Activated CD4-positive, alpha-beta T cell treated with anti-CD3 and anti-CD28 coated beads, Interleukin-2, amount 10 ng/mL, durations not matched to agents 24 days and 14 days (primary cell): Measurements from ENCODE around the gene COL18A1. TPM values are rescaled to one million over a fixed set of nuclear protein-coding genes. Genes with fewer than 3 reads are reported as not detected.
"Not testable (repeated sequence)": the region's sequence is repeated elsewhere in the genome, so short reads cannot be mapped to it uniquely, and the experiment has no call there.

Experiments
- DNase-seq: peaks from one replicate; pipeline ENCODE4 v3.0.0; 2022
- H3K27ac Mint-ChIP-seq: one replicate; pipeline ENCODE4 v1.8.0; 2022; ENCODE audit warnings: mild to moderate bottlenecking, mixed read lengths
- H3K27me3 Mint-ChIP-seq: one replicate; pipeline ENCODE4 v1.8.0; 2022; ENCODE audit warnings: mixed read lengths
- H3K36me3 Mint-ChIP-seq: one replicate; pipeline ENCODE4 v1.8.0; 2022; ENCODE audit warnings: low read depth, mild to moderate bottlenecking, mixed read lengths
- H3K4me1 Mint-ChIP-seq: one replicate; pipeline ENCODE4 v1.8.0; 2021; ENCODE audit warnings: mixed read lengths
- H3K4me3 Mint-ChIP-seq: one replicate; pipeline ENCODE4 v1.8.0; 2022; ENCODE audit warnings: mild to moderate bottlenecking, moderate library complexity, mixed read lengths
- H3K9me3 Mint-ChIP-seq: one replicate; pipeline ENCODE4 v1.8.0; 2021; ENCODE audit warnings: mixed read lengths
- intact Hi-C: fragments of 100-400 bp; cut with micrococcal nuclease; formaldehyde crosslinking; loops from one replicate; pipeline ENCODE4 v1.15.1; 2023
- total RNA-seq: library from RNA; stranded (reverse); gene quantifications from 2 replicates; pipeline ENCODE4 v1.2.3, GENCODE V29; 2022

Gene COL18A1
- total RNA-seq, 1 donor from 2014 or later: 3.2 TPM

- intact Hi-C loops: no loop called here
- H3K4me1 Mint-ChIP-seq: peaks cover 3% of the 10 kb centered on the region
- peaks cover 24% of the 10 kb centered on the region for H3K27me3 Mint-ChIP-seq
- H3K27ac Mint-ChIP-seq: no peak overlapping the region
- no peak for DNase-seq
- no peaks in the 10 kb centered on the region for H3K9me3 Mint-ChIP-seq
- no peak overlapping the region for H3K4me3 Mint-ChIP-seq
- H3K36me3 Mint-ChIP-seq: no peaks in the 10 kb centered on the region
These were observed 154.5 kb downstream of the COL18A1 start for GRCh38 chr21:45559216-45560105.

DNA sequence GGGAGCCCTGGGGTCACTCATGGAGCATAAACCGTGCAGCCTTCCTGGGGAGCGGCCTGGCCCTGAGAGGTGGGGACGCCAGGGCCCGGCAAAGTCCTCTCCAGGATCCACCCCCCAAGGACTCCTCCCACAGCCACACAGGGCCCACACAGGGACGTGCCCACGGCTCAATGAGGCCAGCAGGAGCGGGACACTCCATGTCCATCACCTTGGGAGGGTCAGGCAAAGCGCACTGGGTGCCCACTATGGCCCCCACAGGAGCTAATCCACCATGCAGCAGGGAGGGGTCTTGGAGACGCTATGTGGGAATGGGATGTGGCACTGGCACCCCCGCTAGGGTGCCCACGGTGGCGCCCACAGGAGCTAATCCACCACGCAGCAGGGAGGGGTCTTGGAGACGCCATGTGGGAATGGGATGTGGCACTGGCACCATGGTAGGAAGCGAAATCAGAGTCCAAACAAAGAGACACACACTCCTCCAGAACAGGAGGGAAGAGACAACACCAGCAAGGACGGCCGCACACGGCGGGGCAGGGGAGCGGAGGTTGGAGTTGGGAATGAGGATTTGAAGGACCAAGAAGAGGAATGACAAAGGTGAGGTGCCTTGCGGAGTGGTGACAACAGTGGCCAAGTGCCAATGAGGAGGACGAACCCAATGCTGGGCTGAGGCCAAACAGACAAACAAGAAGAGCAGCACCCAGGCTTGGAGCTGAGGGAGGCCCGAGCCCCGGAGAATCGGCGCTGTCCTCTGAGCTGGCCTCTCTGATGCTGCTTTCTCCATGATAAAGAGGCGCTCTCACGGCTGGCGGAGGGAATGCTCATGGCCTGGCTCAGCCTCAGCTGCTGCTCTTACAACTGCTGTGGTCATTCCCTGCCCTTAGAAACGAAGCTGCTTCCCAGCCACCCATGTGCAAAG lies 155.4 kb downstream of the COL18A1 start:
- intact Hi-C loops: no loop called here
- Mint-ChIP-seq H3K4me1 (no peaks in the 10 kb centered on the region), H3K27me3 (peaks cover 27% of the 10 kb centered on the region), H3K9me3 (no peaks in the 10 kb centered on the region), H3K36me3 (no peaks in the 10 kb centered on the region), H3K4me3 (no peak overlapping the region), H3K27ac (no peak overlapping the region)
- DNase-seq: no peak

GRCh38 chr21:45561241-45561640 lies 156.3 kb downstream of the COL18A1 start:
- H3K4me1 Mint-ChIP-seq, H3K9me3 Mint-ChIP-seq, DNase-seq, intact Hi-C loops, H3K4me3 Mint-ChIP-seq, H3K36me3 Mint-ChIP-seq, H3K27ac Mint-ChIP-seq: not testable (repeated sequence)
- peaks cover 32% of the 10 kb centered on the region for H3K27me3 Mint-ChIP-seq

DNA sequence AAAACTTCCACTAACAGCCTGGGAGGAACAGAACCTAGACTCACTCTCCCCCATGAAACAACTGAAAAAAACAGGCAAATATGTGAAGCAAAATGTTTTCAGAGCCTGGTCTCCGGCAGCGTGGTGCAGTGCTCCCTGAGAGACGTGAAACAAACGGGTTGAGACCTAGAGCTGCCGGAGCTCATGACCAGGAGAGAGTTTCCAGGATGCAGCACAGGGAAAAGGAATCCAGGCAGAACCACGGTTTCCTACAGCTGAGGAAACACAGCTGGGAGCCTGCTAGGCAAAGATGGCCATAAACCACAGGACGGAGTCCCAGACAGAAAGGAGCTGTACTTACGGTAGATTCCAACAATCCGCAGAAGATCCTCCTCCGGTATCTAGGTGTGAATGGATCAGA lies 157.4 kb downstream of the COL18A1 start:
- H3K9me3 Mint-ChIP-seq: no peaks in the 10 kb centered on the region
- H3K4me1 Mint-ChIP-seq: no peaks in the 10 kb centered on the region
- no peak overlapping the region for H3K4me3 Mint-ChIP-seq
- H3K27me3 Mint-ChIP-seq: peaks cover 40% of the 10 kb centered on the region
- H3K27ac Mint-ChIP-seq: no peak overlapping the region
- intact Hi-C loops: no loop called here
- no peaks in the 10 kb centered on the region for H3K36me3 Mint-ChIP-seq
- no peak for DNase-seq

- no peaks in the 10 kb centered on the region for H3K9me3 Mint-ChIP-seq
- no peak overlapping the region for H3K4me3 Mint-ChIP-seq
- DNase-seq: no peak
- peaks cover 43% of the 10 kb centered on the region for H3K27me3 Mint-ChIP-seq
- no peaks in the 10 kb centered on the region for H3K36me3 Mint-ChIP-seq
- no peaks in the 10 kb centered on the region for H3K4me1 Mint-ChIP-seq
- no peak overlapping the region for H3K27ac Mint-ChIP-seq
- intact Hi-C loops: no loop called here
These were observed 158.0 kb downstream of the COL18A1 start for GRCh38 chr21:45562965-45563364.

Other genes starting within 250 kb of the COL18A1 start
- 15.5 and 17.9 TPM in 2 replicates for gene POFUT2, start 117.3 kb upstream of the COL18A1 start, total RNA-seq
- 100 and 102 TPM in 2 replicates for gene SLC19A1, start 137.3 kb downstream of the COL18A1 start, total RNA-seq
- 7.5 and 9.7 TPM in 2 replicates for gene PCBP3, start 238.6 kb downstream of the COL18A1 start, total RNA-seq